ENCODE measurements around the gene AGBL4. TPM values are rescaled to one million over a fixed set of nuclear protein-coding genes. Genes with fewer than 3 reads are reported as not detected.

AGBL4 gene
- total RNA-seq, 1 experiment from 2014 or later, result 0.33 TPM

- Histone ChIP-seq H3K4me2 (ENCODE audit: low read length) (no peak overlapping the region), H3K4me1 (ENCODE audit: insufficient read depth, low read length) (no peaks in the 10 kb centered on the region), H3K4me3 (ENCODE audit: low read length) (no peak overlapping the region), H3K27me3 (ENCODE audit: low read length) (no peaks in the 10 kb centered on the region), H3K27ac (ENCODE audit: low read length) (no peak overlapping the region), H2AFZ (ENCODE audit: low read length) (no peak overlapping the region), H3K9me3 (ENCODE audit: low read length) (no peaks in the 10 kb centered on the region), H3F3A (ENCODE audit: low read length, unreplicated experiment) (no peaks in the 10 kb centered on the region), H3K79me2 (ENCODE audit: low read length) (no peaks in the 10 kb centered on the region), H3K9ac (ENCODE audit: low read length) (no peak overlapping the region), H3K9me2 (replicated peaks; ENCODE audit: low read length) (no peaks in the 10 kb centered on the region), H4K20me1 (ENCODE audit: low read length) (no peaks in the 10 kb centered on the region), H3K36me3 (ENCODE audit: low read depth, low read length) (no peaks in the 10 kb centered on the region)
- intact Hi-C loops (cut with micrococcal nuclease), result no loop called here
- ATAC-seq (no peak), DNase-seq (no peak)
- TF ChIP-seq EZH2 (IDR thresholded peaks at IDR 0.05; ENCODE audit: low read length, unreplicated experiment) (no peak), EZH2phosphoT487 (IDR thresholded peaks at IDR 0.05; ENCODE audit: borderline replicate concordance, low read length) (no peak), CTCF (conservative IDR thresholded peaks at IDR 0.05; ENCODE audit: low read depth, low read length) (no peak)
- no TSS peak for BruUV-seq (replicated peaks)
- ChIA-PET CTCF (no interaction called here), POLR2A (ENCODE audit: unreplicated experiment) (no interaction called here)
These were observed 1457.3 kb downstream of the AGBL4 start for GRCh38 chr1:48566492-48566891.

GRCh38 chr1:48563021-48563420 is 1460.7 kb downstream of the AGBL4 start:
- DNase-seq, result no peak
- CTCF ChIA-PET, result no interaction called here
- Histone ChIP-seq H3K9ac (ENCODE audit: low read length) (no peak overlapping the region), H3K79me2 (ENCODE audit: low read length) (no peaks in the 10 kb centered on the region), H3K4me2 (ENCODE audit: low read length) (no peak overlapping the region), H3K4me1 (ENCODE audit: insufficient read depth, low read length) (no peaks in the 10 kb centered on the region), H3K27ac (ENCODE audit: low read length) (no peak overlapping the region), H3K4me3 (ENCODE audit: low read length) (no peak overlapping the region), H3F3A (ENCODE audit: low read length, unreplicated experiment) (no peaks in the 10 kb centered on the region), H4K20me1 (ENCODE audit: low read length) (no peaks in the 10 kb centered on the region), H3K9me2 (replicated peaks; ENCODE audit: low read length) (no peaks in the 10 kb centered on the region), H3K9me3 (ENCODE audit: low read length) (no peaks in the 10 kb centered on the region), H3K36me3 (ENCODE audit: low read depth, low read length) (no peaks in the 10 kb centered on the region), H3K27me3 (ENCODE audit: low read length) (no peaks in the 10 kb centered on the region), H2AFZ (ENCODE audit: low read length) (no peak overlapping the region)
- no TSS peak for BruUV-seq (replicated peaks)
- no peak for TF ChIP-seq EZH2phosphoT487 (IDR thresholded peaks at IDR 0.05; ENCODE audit: borderline replicate concordance, low read length)
- TF ChIP-seq EZH2 (IDR thresholded peaks at IDR 0.05; ENCODE audit: low read length, unreplicated experiment), result no peak
- no peak for TF ChIP-seq CTCF (conservative IDR thresholded peaks at IDR 0.05; ENCODE audit: low read depth, low read length)
- ATAC-seq, result no peak
- intact Hi-C loops (cut with micrococcal nuclease), result no loop called here
- POLR2A ChIA-PET (ENCODE audit: unreplicated experiment), result no interaction called here

DNA sequence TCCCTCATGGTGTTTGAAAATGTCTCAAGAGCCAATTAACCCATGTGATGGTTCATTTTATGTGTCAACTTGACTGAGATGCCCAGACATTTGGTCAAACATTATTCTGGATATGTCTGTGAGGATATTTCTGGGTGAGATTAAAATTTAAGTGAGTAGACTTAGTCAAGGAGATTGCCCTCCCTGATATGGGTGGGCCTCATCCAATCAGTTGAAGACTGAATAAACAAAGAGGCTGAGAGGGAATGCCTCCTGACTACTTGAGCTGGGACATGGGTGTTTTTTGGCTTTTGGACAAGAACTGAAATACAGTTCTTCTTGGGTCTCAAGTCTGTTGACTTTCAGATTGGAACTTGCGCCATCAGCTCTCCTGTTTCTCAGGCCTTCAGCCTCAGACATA is 1462.3 kb downstream of the AGBL4 start:
- Histone ChIP-seq H3K4me2 (ENCODE audit: low read length) (no peak overlapping the region), H3K27me3 (ENCODE audit: low read length) (no peaks in the 10 kb centered on the region), H3K9ac (ENCODE audit: low read length) (no peak overlapping the region), H4K20me1 (ENCODE audit: low read length) (no peaks in the 10 kb centered on the region), H3F3A (ENCODE audit: low read length, unreplicated experiment) (no peaks in the 10 kb centered on the region), H3K27ac (ENCODE audit: low read length) (no peak overlapping the region), H3K36me3 (ENCODE audit: low read depth, low read length) (no peaks in the 10 kb centered on the region), H3K79me2 (ENCODE audit: low read length) (no peaks in the 10 kb centered on the region), H3K4me3 (ENCODE audit: low read length) (no peak overlapping the region), H3K9me3 (ENCODE audit: low read length) (no peaks in the 10 kb centered on the region), H2AFZ (ENCODE audit: low read length) (no peak overlapping the region), H3K9me2 (replicated peaks; ENCODE audit: low read length) (no peaks in the 10 kb centered on the region), H3K4me1 (ENCODE audit: insufficient read depth, low read length) (no peaks in the 10 kb centered on the region)
- no peak for TF ChIP-seq EZH2phosphoT487 (IDR thresholded peaks at IDR 0.05; ENCODE audit: borderline replicate concordance, low read length)
- no peak for TF ChIP-seq EZH2 (IDR thresholded peaks at IDR 0.05; ENCODE audit: low read length, unreplicated experiment)
- TF ChIP-seq CTCF (conservative IDR thresholded peaks at IDR 0.05; ENCODE audit: low read depth, low read length), result no peak
- BruUV-seq (replicated peaks), result no TSS peak
- ChIA-PET CTCF (no interaction called here), POLR2A (ENCODE audit: unreplicated experiment) (no interaction called here)
- no peak for DNase-seq
- no peak for ATAC-seq
- intact Hi-C loops (cut with micrococcal nuclease), result no loop called here
